ENCODE data around the gene DYNLRB2.

DNA sequence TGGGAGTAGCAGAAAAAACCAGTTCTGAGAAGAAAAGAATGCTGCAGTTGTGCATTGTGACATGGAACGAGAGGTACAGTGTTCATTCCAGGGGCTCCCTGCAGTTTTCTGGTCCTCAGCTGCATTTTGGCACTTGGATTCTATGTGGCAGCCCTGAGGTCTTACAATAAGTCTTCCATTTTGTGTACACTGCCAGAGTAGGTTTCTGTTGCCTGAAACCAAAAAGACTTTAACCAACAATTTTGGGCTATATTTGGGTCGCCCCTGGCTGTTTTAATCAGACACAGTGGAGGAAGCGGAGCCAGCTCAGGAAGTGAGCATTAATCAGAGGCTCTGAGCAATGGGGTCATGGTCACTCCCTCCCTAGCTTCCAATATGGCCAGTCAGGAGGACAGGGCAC lies 15.7 kb downstream of the DYNLRB2 start:
- TF ChIP-seq, protein P1, sequence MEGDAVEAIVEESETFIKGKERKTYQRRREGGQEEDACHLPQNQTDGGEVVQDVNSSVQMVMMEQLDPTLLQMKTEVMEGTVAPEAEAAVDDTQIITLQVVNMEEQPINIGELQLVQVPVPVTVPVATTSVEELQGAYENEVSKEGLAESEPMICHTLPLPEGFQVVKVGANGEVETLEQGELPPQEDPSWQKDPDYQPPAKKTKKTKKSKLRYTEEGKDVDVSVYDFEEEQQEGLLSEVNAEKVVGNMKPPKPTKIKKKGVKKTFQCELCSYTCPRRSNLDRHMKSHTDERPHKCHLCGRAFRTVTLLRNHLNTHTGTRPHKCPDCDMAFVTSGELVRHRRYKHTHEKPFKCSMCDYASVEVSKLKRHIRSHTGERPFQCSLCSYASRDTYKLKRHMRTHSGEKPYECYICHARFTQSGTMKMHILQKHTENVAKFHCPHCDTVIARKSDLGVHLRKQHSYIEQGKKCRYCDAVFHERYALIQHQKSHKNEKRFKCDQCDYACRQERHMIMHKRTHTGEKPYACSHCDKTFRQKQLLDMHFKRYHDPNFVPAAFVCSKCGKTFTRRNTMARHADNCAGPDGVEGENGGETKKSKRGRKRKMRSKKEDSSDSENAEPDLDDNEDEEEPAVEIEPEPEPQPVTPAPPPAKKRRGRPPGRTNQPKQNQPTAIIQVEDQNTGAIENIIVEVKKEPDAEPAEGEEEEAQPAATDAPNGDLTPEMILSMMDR (IDR thresholded peaks at IDR 0.05; ENCODE audit: insufficient read depth, low read length, poor library complexity, severe bottlenecking) = no peak
- TF ChIP-seq EZH2phosphoT487 (conservative IDR thresholded peaks at IDR 0.05; ENCODE audit: low read length) = no peak
